ENCODE results near the gene ZNF862. TPM values are rescaled to one million over a fixed set of nuclear protein-coding genes. Genes with fewer than 3 reads are reported as not detected.
A peak's percentile ranks its signal among the peaks of the same experiment; 100 is the strongest.

ZNF862 gene
- total and polyA plus RNA-seq, 2 of the 13 experiments (the other 11 are each of a cell fraction or from before 2014, with no cell fraction given) = 0.89 to 2.0 TPM

- 0 out of 2 replicates have a peak, but pooled peaks have one; percentile 29 for TF ChIP-seq THAP8 (CRISPR knock-in tag; IDR thresholded peaks at IDR 0.05; ENCODE audit: borderline replicate concordance)
- TF ChIP-seq HNF1B (CRISPR knock-in tag; IDR thresholded peaks at IDR 0.05) = 0 out of 2 replicates have a peak, but pooled peaks have one; percentile 15
- 0 out of 2 replicates have a peak, but pooled peaks have one; percentile 32 for TF ChIP-seq ZBTB44 (CRISPR knock-in tag; IDR thresholded peaks at IDR 0.05)
- TF ChIP-seq HES4 (CRISPR knock-in tag; IDR thresholded peaks at IDR 0.05; ENCODE audit: borderline replicate concordance) = peak; percentile 73
- peak; percentile 68 for TF ChIP-seq AGO2 (optimal IDR thresholded peaks at IDR 0.05; ENCODE audit: low read depth, low read length)
- TF ChIP-seq JUND (CRISPR knock-in tag; IDR thresholded peaks at IDR 0.05) = no peak
- TF ChIP-seq ZNF253 (CRISPR knock-in tag; IDR thresholded peaks at IDR 0.05; ENCODE audit: borderline replicate concordance) = no peak; the same call in 1 of the 2 replicates
- peak; percentile 54; the same call in 1 of the 2 replicates for TF ChIP-seq LBX2 (CRISPR knock-in tag; IDR thresholded peaks at IDR 0.05; ENCODE audit: borderline replicate concordance)
- TF ChIP-seq CREB1 (IDR thresholded peaks at IDR 0.05) = peak; percentile 22; the same call in 1 of the 2 replicates
- TF ChIP-seq CREB1 (CRISPR knock-in tag; IDR thresholded peaks at IDR 0.05) = no peak
- TF ChIP-seq ZNF703 (CRISPR knock-in tag; IDR thresholded peaks at IDR 0.05; ENCODE audit: borderline replicate concordance) = no peak
- 0 out of 2 replicates have a peak, but pooled peaks have one; percentile 8 for TF ChIP-seq HOXA9 (CRISPR knock-in tag; IDR thresholded peaks at IDR 0.05; ENCODE audit: borderline replicate concordance)
- 0 out of 2 replicates have a peak, but pooled peaks have one; percentile 1 for TF ChIP-seq THAP11 (CRISPR knock-in tag; IDR thresholded peaks at IDR 0.05)
- no peak for TF ChIP-seq ZNF430 (CRISPR knock-in tag; IDR thresholded peaks at IDR 0.05)
- no peak for TF ChIP-seq ZFP62 (CRISPR knock-in tag; IDR thresholded peaks at IDR 0.05)
- TF ChIP-seq ZNF800 (CRISPR knock-in tag; IDR thresholded peaks at IDR 0.05) = no peak; the same call in 1 of the 2 replicates
- no peak for TF ChIP-seq ZNF260 (CRISPR knock-in tag; IDR thresholded peaks at IDR 0.05; ENCODE audit: borderline replicate concordance, low read depth)
- TF ChIP-seq ZNF782 (CRISPR knock-in tag; IDR thresholded peaks at IDR 0.05; ENCODE audit: borderline replicate concordance) = 0 out of 2 replicates have a peak, but pooled peaks have one; percentile 64
- no peak for TF ChIP-seq GTF3A (CRISPR knock-in tag; conservative IDR thresholded peaks at IDR 0.05)
- no peak for TF ChIP-seq ZNF275 (CRISPR knock-in tag; IDR thresholded peaks at IDR 0.05; ENCODE audit: borderline replicate concordance)
Measured at GRCh38 chr7:149873074-149873969, 35.1 kb downstream of the ZNF862 start, which contains the start of gene ATP6V0E2 (continued).
